Measurements from ENCODE around the gene GNAT1.

GNAT1 gene

GRCh38 chr3:50171540-50172301 lies 19.7 kb upstream of the GNAT1 start:
- no peaks in the 10 kb centered on the region for H3K9me3 ChIP-seq (ENCODE audit: low read length)
- no peak overlapping the region for H3K4me3 ChIP-seq (ENCODE audit: low read depth in 1 of 2, low read length in 2 of 2)
- H3K9ac ChIP-seq (ENCODE audit: low read length): no peak overlapping the region
- H3K27me3 ChIP-seq (ENCODE audit: control insufficient read depth in 1 of 2, insufficient read depth in 2 of 2, low read length in 2 of 2): no peaks in the 10 kb centered on the region
- H3K27ac ChIP-seq (ENCODE audit: low read depth, low read length): no peak overlapping the region
- peaks cover 31% of the 10 kb centered on the region for H3K4me1 ChIP-seq (ENCODE audit: insufficient read depth, low read length)
- H3K36me3 ChIP-seq (ENCODE audit: insufficient read depth, low read length): peaks cover 12% of the 10 kb centered on the region

GRCh38 chr3:50172626-50173220 lies 18.7 kb upstream of the GNAT1 start:
- no peak overlapping the region for H3K9ac ChIP-seq (ENCODE audit: low read length)
- H3K9me3 ChIP-seq (ENCODE audit: low read length): no peaks in the 10 kb centered on the region
- peaks cover 17% of the 10 kb centered on the region for H3K36me3 ChIP-seq (ENCODE audit: insufficient read depth, low read length)
- H3K27ac ChIP-seq (ENCODE audit: low read depth, low read length): no peak overlapping the region
- no peaks in the 10 kb centered on the region for H3K27me3 ChIP-seq (ENCODE audit: control insufficient read depth in 1 of 2, insufficient read depth in 2 of 2, low read length in 2 of 2)
- H3K4me1 ChIP-seq (ENCODE audit: insufficient read depth, low read length): peaks cover 23% of the 10 kb centered on the region
- H3K4me3 ChIP-seq (ENCODE audit: low read depth in 1 of 2, low read length in 2 of 2): no peak overlapping the region

- H3K27ac ChIP-seq (ENCODE audit: low read depth, low read length): no peak overlapping the region
- H3K4me3 ChIP-seq (ENCODE audit: low read depth in 1 of 2, low read length in 2 of 2): no peak overlapping the region
- H3K27me3 ChIP-seq (ENCODE audit: control insufficient read depth in 1 of 2, insufficient read depth in 2 of 2, low read length in 2 of 2): no peaks in the 10 kb centered on the region
- H3K36me3 ChIP-seq (ENCODE audit: insufficient read depth, low read length): peaks cover 17% of the 10 kb centered on the region
- H3K9ac ChIP-seq (ENCODE audit: low read length): no peak overlapping the region
- no peaks in the 10 kb centered on the region for H3K9me3 ChIP-seq (ENCODE audit: low read length)
- peaks cover 11% of the 10 kb centered on the region for H3K4me1 ChIP-seq (ENCODE audit: insufficient read depth, low read length)
These were observed 17.5 kb upstream of the GNAT1 start for GRCh38 chr3:50173685-50174516.

GRCh38 chr3:50174517-50174895 lies 16.9 kb upstream of the GNAT1 start:
- H3K27me3 ChIP-seq (ENCODE audit: control insufficient read depth in 1 of 2, insufficient read depth in 2 of 2, low read length in 2 of 2): no peaks in the 10 kb centered on the region
- H3K27ac ChIP-seq (ENCODE audit: low read depth, low read length): no peak overlapping the region
- no peaks in the 10 kb centered on the region for H3K9me3 ChIP-seq (ENCODE audit: low read length)
- no peak overlapping the region for H3K9ac ChIP-seq (ENCODE audit: low read length)
- H3K36me3 ChIP-seq (ENCODE audit: insufficient read depth, low read length): peaks cover 17% of the 10 kb centered on the region
- H3K4me1 ChIP-seq (ENCODE audit: insufficient read depth, low read length): peaks cover 9% of the 10 kb centered on the region
- no peak overlapping the region for H3K4me3 ChIP-seq (ENCODE audit: low read depth in 1 of 2, low read length in 2 of 2)

GRCh38 chr3:50174947-50175524 lies 16.4 kb upstream of the GNAT1 start:
- peaks cover 17% of the 10 kb centered on the region for H3K36me3 ChIP-seq (ENCODE audit: insufficient read depth, low read length)
- no peak overlapping the region for H3K9ac ChIP-seq (ENCODE audit: low read length)
- H3K27ac ChIP-seq (ENCODE audit: low read depth, low read length): no peak overlapping the region
- peaks cover 9% of the 10 kb centered on the region for H3K4me1 ChIP-seq (ENCODE audit: insufficient read depth, low read length)
- H3K4me3 ChIP-seq (ENCODE audit: low read depth in 1 of 2, low read length in 2 of 2): no peak overlapping the region
- H3K27me3 ChIP-seq (ENCODE audit: control insufficient read depth in 1 of 2, insufficient read depth in 2 of 2, low read length in 2 of 2): no peaks in the 10 kb centered on the region
- no peaks in the 10 kb centered on the region for H3K9me3 ChIP-seq (ENCODE audit: low read length)

GRCh38 chr3:50177346-50177745 lies 14.1 kb upstream of the GNAT1 start:
- Histone ChIP-seq H3K9ac (ENCODE audit: low read length) (no peak overlapping the region), H3K9me3 (ENCODE audit: low read length) (no peaks in the 10 kb centered on the region), H3K27me3 (ENCODE audit: control insufficient read depth in 1 of 2, insufficient read depth in 2 of 2, low read length in 2 of 2) (no peaks in the 10 kb centered on the region), H3K36me3 (ENCODE audit: insufficient read depth, low read length) (peaks cover 20% of the 10 kb centered on the region), H3K27ac (ENCODE audit: low read depth, low read length) (no peak overlapping the region), H3K4me3 (ENCODE audit: low read depth in 1 of 2, low read length in 2 of 2) (no peak overlapping the region), H3K4me1 (ENCODE audit: insufficient read depth, low read length) (peaks cover 6% of the 10 kb centered on the region)

GRCh38 chr3:50179710-50180109 lies 11.7 kb upstream of the GNAT1 start:
- H3K4me1 ChIP-seq (ENCODE audit: insufficient read depth, low read length): no peaks in the 10 kb centered on the region
- no peak overlapping the region for H3K27ac ChIP-seq (ENCODE audit: low read depth, low read length)
- peaks cover 18% of the 10 kb centered on the region for H3K36me3 ChIP-seq (ENCODE audit: insufficient read depth, low read length)

GRCh38 chr3:50181985-50182384 lies 9.4 kb upstream of the GNAT1 start:
- H3K9ac ChIP-seq (ENCODE audit: low read length): no peak overlapping the region
- no peaks in the 10 kb centered on the region for H3K9me3 ChIP-seq (ENCODE audit: low read length)
- H3K27ac ChIP-seq (ENCODE audit: low read depth, low read length): no peak overlapping the region
- H3K4me3 ChIP-seq (ENCODE audit: low read depth in 1 of 2, low read length in 2 of 2): no peak overlapping the region
- H3K4me1 ChIP-seq (ENCODE audit: insufficient read depth, low read length): no peaks in the 10 kb centered on the region
- no peaks in the 10 kb centered on the region for H3K27me3 ChIP-seq (ENCODE audit: control insufficient read depth in 1 of 2, insufficient read depth in 2 of 2, low read length in 2 of 2)
- peaks cover 13% of the 10 kb centered on the region for H3K36me3 ChIP-seq (ENCODE audit: insufficient read depth, low read length)

More at GRCh38 chr3:50179710-50180109, 11.7 kb upstream of the GNAT1 start:
- no peak overlapping the region for H3K9ac ChIP-seq (ENCODE audit: low read length)
- H3K27me3 ChIP-seq (ENCODE audit: control insufficient read depth in 1 of 2, insufficient read depth in 2 of 2, low read length in 2 of 2): no peaks in the 10 kb centered on the region
- no peaks in the 10 kb centered on the region for H3K9me3 ChIP-seq (ENCODE audit: low read length)
- H3K4me3 ChIP-seq (ENCODE audit: low read depth in 1 of 2, low read length in 2 of 2): no peak overlapping the region

GRCh38 chr3:50182533-50183099 lies 8.8 kb upstream of the GNAT1 start:
- Histone ChIP-seq H3K9ac (ENCODE audit: low read length) (no peak overlapping the region), H3K9me3 (ENCODE audit: low read length) (no peaks in the 10 kb centered on the region), H3K27me3 (ENCODE audit: control insufficient read depth in 1 of 2, insufficient read depth in 2 of 2, low read length in 2 of 2) (no peaks in the 10 kb centered on the region), H3K27ac (ENCODE audit: low read depth, low read length) (no peak overlapping the region), H3K4me3 (ENCODE audit: low read depth in 1 of 2, low read length in 2 of 2) (no peak overlapping the region), H3K4me1 (ENCODE audit: insufficient read depth, low read length) (no peaks in the 10 kb centered on the region), H3K36me3 (ENCODE audit: insufficient read depth, low read length) (peaks cover 11% of the 10 kb centered on the region)

- H3K27ac ChIP-seq (ENCODE audit: low read depth, low read length): no peak overlapping the region
- H3K4me1 ChIP-seq (ENCODE audit: insufficient read depth, low read length): no peaks in the 10 kb centered on the region
- no peaks in the 10 kb centered on the region for H3K9me3 ChIP-seq (ENCODE audit: low read length)
- no peaks in the 10 kb centered on the region for H3K27me3 ChIP-seq (ENCODE audit: control insufficient read depth in 1 of 2, insufficient read depth in 2 of 2, low read length in 2 of 2)
- H3K36me3 ChIP-seq (ENCODE audit: insufficient read depth, low read length): peaks cover 11% of the 10 kb centered on the region
- H3K4me3 ChIP-seq (ENCODE audit: low read depth in 1 of 2, low read length in 2 of 2): no peak overlapping the region
- no peak overlapping the region for H3K9ac ChIP-seq (ENCODE audit: low read length)
These were observed 7.7 kb upstream of the GNAT1 start for GRCh38 chr3:50183755-50184154.

All from muscle layer of colon (tissue), 2 donors.